Measurements from ENCODE around the gene ELP4.

DNA sequence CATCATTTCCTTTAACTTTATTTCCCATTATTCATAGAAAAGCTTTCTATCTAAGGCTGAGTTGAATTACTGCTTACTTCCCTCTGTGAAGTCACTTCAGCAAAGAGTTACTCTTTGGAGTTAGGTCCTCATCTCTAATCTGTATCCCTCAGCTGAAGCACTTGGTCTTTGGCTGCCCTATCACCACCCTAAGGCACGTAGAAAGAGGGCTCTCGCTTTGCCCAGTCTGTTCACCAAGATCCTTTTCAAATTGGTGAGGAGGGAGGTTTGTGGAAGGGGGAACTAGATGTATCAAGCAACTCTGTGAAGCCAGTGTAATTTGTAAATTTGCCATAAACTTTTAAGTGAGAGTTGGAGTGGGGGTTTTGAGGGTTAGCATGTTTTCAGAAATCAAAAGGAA lies 258.1 kb downstream of the ELP4 start:
- no peak for TF ChIP-seq ZNF843 (tag by site-specific recombination; IDR thresholded peaks at IDR 0.05)
- TF ChIP-seq ZNF785 (tag by site-specific recombination; IDR thresholded peaks at IDR 0.05) = no peak
- TF ChIP-seq ZNF138 (tag by site-specific recombination; IDR thresholded peaks at IDR 0.05; ENCODE audit: borderline replicate concordance) = no peak
- TF ChIP-seq, protein P1, sequence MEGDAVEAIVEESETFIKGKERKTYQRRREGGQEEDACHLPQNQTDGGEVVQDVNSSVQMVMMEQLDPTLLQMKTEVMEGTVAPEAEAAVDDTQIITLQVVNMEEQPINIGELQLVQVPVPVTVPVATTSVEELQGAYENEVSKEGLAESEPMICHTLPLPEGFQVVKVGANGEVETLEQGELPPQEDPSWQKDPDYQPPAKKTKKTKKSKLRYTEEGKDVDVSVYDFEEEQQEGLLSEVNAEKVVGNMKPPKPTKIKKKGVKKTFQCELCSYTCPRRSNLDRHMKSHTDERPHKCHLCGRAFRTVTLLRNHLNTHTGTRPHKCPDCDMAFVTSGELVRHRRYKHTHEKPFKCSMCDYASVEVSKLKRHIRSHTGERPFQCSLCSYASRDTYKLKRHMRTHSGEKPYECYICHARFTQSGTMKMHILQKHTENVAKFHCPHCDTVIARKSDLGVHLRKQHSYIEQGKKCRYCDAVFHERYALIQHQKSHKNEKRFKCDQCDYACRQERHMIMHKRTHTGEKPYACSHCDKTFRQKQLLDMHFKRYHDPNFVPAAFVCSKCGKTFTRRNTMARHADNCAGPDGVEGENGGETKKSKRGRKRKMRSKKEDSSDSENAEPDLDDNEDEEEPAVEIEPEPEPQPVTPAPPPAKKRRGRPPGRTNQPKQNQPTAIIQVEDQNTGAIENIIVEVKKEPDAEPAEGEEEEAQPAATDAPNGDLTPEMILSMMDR (tag by site-specific recombination; IDR thresholded peaks at IDR 0.05) = no peak

Measured in HEK293 (cell line).